ENCODE data around the gene LRP1.

GRCh38 chr12:57201631-57202030 lies 73.3 kb downstream of the LRP1 start:
- TF ChIP-seq CTCF (IDR thresholded peaks at IDR 0.05; ENCODE audit: low read depth, low read length, missing input control) (no peak), REST (IDR thresholded peaks at IDR 0.05) (no peak), RAD21 (IDR thresholded peaks at IDR 0.05) (no peak), GABPA (IDR thresholded peaks at IDR 0.05 in 1 of 2, conservative IDR thresholded peaks at IDR 0.05 in 1 of 2) (no peak), MAX (IDR thresholded peaks at IDR 0.05) (no peak), TAF1 (conservative IDR thresholded peaks at IDR 0.05) (no peak), JUND (IDR thresholded peaks at IDR 0.05) (no peak), YY1 (IDR thresholded peaks at IDR 0.05) (no peak), ATF3 (IDR thresholded peaks at IDR 0.05) (no peak), EGR1 (IDR thresholded peaks at IDR 0.05; ENCODE audit: low read depth in 2 of 2) (no peak)
